Activated CD4-positive, alpha-beta T cell treated with anti-CD3 and anti-CD28 coated beads, Interleukin-2, amount 10 ng/mL, durations not matched to agents 7 days and 5 days (primary cell): ENCODE data around the gene C20orf204. TPM values are rescaled to one million over a fixed set of nuclear protein-coding genes. Genes with fewer than 3 reads are reported as not detected.

Experiments
- CTCF ChIA-PET: fragments of 350-600 bp; sonication (Branson Sonifier 250); formaldehyde crosslinking; loops from one replicate; lab custom pipeline; 2021; ENCODE audit warnings: antibody characterized with exemption; lab: Charles Lee
- POLR2A ChIA-PET: fragments of 350-600 bp; sonication (Branson Sonifier 250); formaldehyde crosslinking; loops from one replicate; lab custom pipeline; 2021; ENCODE audit warnings: antibody characterized with exemption; lab: Charles Lee
- DNase-seq: peaks from one replicate; pipeline ENCODE4 v3.0.0-alpha.2; 2020
- H3K27ac Mint-ChIP-seq: one replicate; pipeline ENCODE4 v1.8.0; 2021; ENCODE audit warnings: mild to moderate bottlenecking, moderate library complexity, mixed read lengths
- H3K27me3 Mint-ChIP-seq: one replicate; pipeline ENCODE4 v1.8.0; 2021; ENCODE audit warnings: mixed read lengths
- H3K36me3 Mint-ChIP-seq: one replicate; pipeline ENCODE4 v1.8.0; 2021; ENCODE audit warnings: low read depth, mixed read lengths
- H3K4me1 Mint-ChIP-seq: one replicate; pipeline ENCODE4 v1.8.0; 2021; ENCODE audit warnings: mixed read lengths
- H3K4me3 Mint-ChIP-seq: one replicate; pipeline ENCODE4 v1.8.0; 2021; ENCODE audit warnings: mild to moderate bottlenecking, moderate library complexity, mixed read lengths
- H3K9me3 Mint-ChIP-seq: one replicate; pipeline ENCODE4 v1.8.0; 2021; ENCODE audit warnings: mixed read lengths
- total RNA-seq, 2 experiments: library from RNA; stranded (reverse); gene quantifications; one replicate each; pipeline ENCODE4 v1.2.3, GENCODE V29; 2021

The C20orf204 gene
- total RNA-seq, 2 experiments from 2014 or later, result 3.5 to 4.8 TPM

GRCh38 chr20:64047968-64048401 is 12.0 kb downstream of the C20orf204 start:
- Mint-ChIP-seq H3K36me3 (no peaks in the 10 kb centered on the region), H3K4me1 (peaks cover 31% of the 10 kb centered on the region), H3K9me3 (no peaks in the 10 kb centered on the region), H3K4me3 (no peak overlapping the region), H3K27me3 (peaks cover 36% of the 10 kb centered on the region), H3K27ac (no peak overlapping the region)
- DNase-seq, result no peak
- CTCF ChIA-PET, result interaction anchor here (11.2 kb wide), 1 partner anchor 8 kb away, joined by 79 read pairs; no protein-coding TSS in a partner anchor
- POLR2A ChIA-PET, result no interaction called here

- Mint-ChIP-seq H3K27ac (no peak overlapping the region), H3K27me3 (peaks cover 36% of the 10 kb centered on the region), H3K4me3 (no peak overlapping the region), H3K9me3 (no peaks in the 10 kb centered on the region), H3K4me1 (peaks cover 33% of the 10 kb centered on the region), H3K36me3 (no peaks in the 10 kb centered on the region)
- ChIA-PET POLR2A (no interaction called here), CTCF (interaction anchor here (11.2 kb wide), 1 partner anchor 9 kb away, joined by 79 read pairs; no protein-coding TSS in a partner anchor)
- DNase-seq, result no peak
These were observed 12.5 kb downstream of the C20orf204 start for GRCh38 chr20:64048402-64049044.

- H3K36me3 Mint-ChIP-seq, result no peaks in the 10 kb centered on the region
- H3K9me3 Mint-ChIP-seq, result no peaks in the 10 kb centered on the region
- H3K27ac Mint-ChIP-seq, result no peak within 1 kb of the TSS
- DNase-seq, result no peak
- ChIA-PET POLR2A (no interaction called here), CTCF (interaction anchor here (11.2 kb wide), 1 partner anchor 9 kb away, joined by 79 read pairs; no protein-coding TSS in a partner anchor)
- peaks cover 36% of the 10 kb centered on the region for H3K27me3 Mint-ChIP-seq
- peak within 1 kb of the TSS; percentile 47 for H3K4me3 Mint-ChIP-seq
- H3K4me1 Mint-ChIP-seq, result peaks cover 32% of the 10 kb centered on the region
These were observed 13.3 kb downstream of the C20orf204 start, which contains the start of gene SOX18 for GRCh38 chr20:64049060-64049877. Gene SOX18, minus strand, starts transcription at chr20:64049639. Its CDS starts 123 bp downstream, at chr20:64049516.

GRCh38 chr20:64049878-64050260 is 13.9 kb downstream of the C20orf204 start:
- Mint-ChIP-seq H3K4me3 (peak overlapping the region; percentile 47), H3K27me3 (peaks cover 36% of the 10 kb centered on the region), H3K36me3 (no peaks in the 10 kb centered on the region), H3K27ac (no peak overlapping the region), H3K4me1 (peaks cover 31% of the 10 kb centered on the region), H3K9me3 (no peaks in the 10 kb centered on the region)
- ChIA-PET POLR2A (no interaction called here), CTCF (interaction anchor here (11.2 kb wide), 1 partner anchor 10 kb away, joined by 79 read pairs; no protein-coding TSS in a partner anchor)
- no peak for DNase-seq

- Mint-ChIP-seq H3K36me3 (no peaks in the 10 kb centered on the region), H3K27me3 (peaks cover 36% of the 10 kb centered on the region), H3K9me3 (no peaks in the 10 kb centered on the region), H3K27ac (no peak overlapping the region), H3K4me3 (no peak overlapping the region), H3K4me1 (peaks cover 32% of the 10 kb centered on the region)
- DNase-seq, result no peak
- CTCF ChIA-PET, result interaction anchor here (0.9 to 11.2 kb wide), 2 partner anchors 10 to 70 kb away, joined by 3 to 79 read pairs; no protein-coding TSS in a partner anchor
- POLR2A ChIA-PET, result no interaction called here
These were observed 14.5 kb downstream of the C20orf204 start for GRCh38 chr20:64050261-64051032.

- ChIA-PET CTCF (interaction anchor here (0.9 to 11.2 kb wide), 2 partner anchors 11 to 71 kb away, joined by 3 to 79 read pairs; no protein-coding TSS in a partner anchor), POLR2A (no interaction called here)
- Mint-ChIP-seq H3K4me3 (no peak overlapping the region), H3K27me3 (peaks cover 34% of the 10 kb centered on the region), H3K9me3 (no peaks in the 10 kb centered on the region), H3K27ac (no peak overlapping the region), H3K4me1 (peaks cover 30% of the 10 kb centered on the region), H3K36me3 (no peaks in the 10 kb centered on the region)
- no peak for DNase-seq
These were observed 15.1 kb downstream of the C20orf204 start for GRCh38 chr20:64051033-64051452.

- H3K4me1 Mint-ChIP-seq, result peaks cover 26% of the 10 kb centered on the region
- no peaks in the 10 kb centered on the region for H3K36me3 Mint-ChIP-seq
- peak overlapping the region; percentile 31 for H3K27ac Mint-ChIP-seq
- no peak overlapping the region for H3K4me3 Mint-ChIP-seq
- no peak for DNase-seq
- H3K9me3 Mint-ChIP-seq, result no peaks in the 10 kb centered on the region
- CTCF ChIA-PET, result interaction anchor here (0.8 to 11.2 kb wide), 6 partner anchors 10 to 86 kb away, joined by 3 to 79 read pairs (median 4); partner anchors contain the start of gene PRPF6
- POLR2A ChIA-PET, result no interaction called here
- H3K27me3 Mint-ChIP-seq, result peaks cover 29% of the 10 kb centered on the region
These were observed 15.8 kb downstream of the C20orf204 start for GRCh38 chr20:64051561-64052325.

- ChIA-PET POLR2A (no interaction called here), CTCF (interaction anchor here (0.8 to 11.2 kb wide), 6 partner anchors 10 to 86 kb away, joined by 3 to 79 read pairs (median 6); partner anchors contain the start of gene PRPF6)
- no peaks in the 10 kb centered on the region for H3K9me3 Mint-ChIP-seq
- no peak overlapping the region for H3K4me3 Mint-ChIP-seq
- H3K27ac Mint-ChIP-seq, result no peak overlapping the region
- no peaks in the 10 kb centered on the region for H3K36me3 Mint-ChIP-seq
- peaks cover 23% of the 10 kb centered on the region for H3K27me3 Mint-ChIP-seq
- DNase-seq, result no peak
- peaks cover 31% of the 10 kb centered on the region for H3K4me1 Mint-ChIP-seq
These were observed 16.3 kb downstream of the C20orf204 start for GRCh38 chr20:64052326-64052722.

GRCh38 chr20:64052987-64053840 is 17.2 kb downstream of the C20orf204 start:
- H3K27me3 Mint-ChIP-seq, result peaks cover 18% of the 10 kb centered on the region
- peak overlapping the region; percentile 62 for H3K27ac Mint-ChIP-seq
- no peaks in the 10 kb centered on the region for H3K36me3 Mint-ChIP-seq
- H3K9me3 Mint-ChIP-seq, result no peaks in the 10 kb centered on the region
- no peak for DNase-seq
- no peak overlapping the region for H3K4me3 Mint-ChIP-seq
- peaks cover 38% of the 10 kb centered on the region for H3K4me1 Mint-ChIP-seq
- ChIA-PET POLR2A (no interaction called here), CTCF (interaction anchor here (0.8 to 11.2 kb wide), 7 partner anchors 9 to 85 kb away, joined by 3 to 79 read pairs (median 4); partner anchors contain the start of gene PRPF6)

GRCh38 chr20:64053841-64054661 is 18.1 kb downstream of the C20orf204 start:
- H3K4me3 Mint-ChIP-seq, result no peak overlapping the region
- peaks cover 43% of the 10 kb centered on the region for H3K4me1 Mint-ChIP-seq
- CTCF ChIA-PET, result interaction anchor here (0.7 to 11.2 kb wide), 5 partner anchors 10 to 206 kb away, joined by 3 to 79 read pairs (median 7); partner anchors contain the start of gene PRPF6
- POLR2A ChIA-PET, result no interaction called here
- DNase-seq, result no peak
- peaks cover 17% of the 10 kb centered on the region for H3K27me3 Mint-ChIP-seq
- H3K9me3 Mint-ChIP-seq, result no peaks in the 10 kb centered on the region
- H3K27ac Mint-ChIP-seq, result peak overlapping the region; percentile 62
- no peaks in the 10 kb centered on the region for H3K36me3 Mint-ChIP-seq
